Measurements from ENCODE around the gene SRGAP2.
"Not testable (repeated sequence)": the region's sequence is repeated elsewhere in the genome, so short reads cannot be mapped to it uniquely, and the experiment has no call there.

SRGAP2 gene

GRCh38 chr1:206203364-206204158 lies at the start of gene SRGAP2:
SRGAP2 (plus strand) TSS chr1:206203541; CDS start chr1:206205971, 2,430 bp downstream.
- peak; percentile 65 for DNase-seq

- DNase-seq = not testable (repeated sequence)
Observed at GRCh38 chr1:206167350-206168029, 35.9 kb upstream of the SRGAP2 start.

GRCh38 chr1:206169794-206170193 lies 33.5 kb upstream of the SRGAP2 start:
- not testable (repeated sequence) for DNase-seq

GRCh38 chr1:206173110-206173719 lies 30.1 kb upstream of the SRGAP2 start:
- DNase-seq = not testable (repeated sequence)

GRCh38 chr1:206174182-206174868 lies 29.0 kb upstream of the SRGAP2 start:
- DNase-seq = not testable (repeated sequence)

GRCh38 chr1:206175459-206176113 lies 27.8 kb upstream of the SRGAP2 start:
- not testable (repeated sequence) for DNase-seq

GRCh38 chr1:206176114-206176502 lies 27.2 kb upstream of the SRGAP2 start:
- peak; percentile 34 for DNase-seq

GRCh38 chr1:206178061-206178989 lies 25.0 kb upstream of the SRGAP2 start:
- DNase-seq = not testable (repeated sequence)

- not testable (repeated sequence) for DNase-seq
Observed at GRCh38 chr1:206179666-206180065, 23.7 kb upstream of the SRGAP2 start.

GRCh38 chr1:206182368-206183317 lies 20.7 kb upstream of the SRGAP2 start:
- DNase-seq = not testable (repeated sequence)

GRCh38 chr1:206183788-206184187 lies 19.6 kb upstream of the SRGAP2 start:
- DNase-seq = not testable (repeated sequence)

GRCh38 chr1:206185778-206186177 lies 17.6 kb upstream of the SRGAP2 start:
- DNase-seq = not testable (repeated sequence)

GRCh38 chr1:206186826-206187225 lies 16.5 kb upstream of the SRGAP2 start:
- not testable (repeated sequence) for DNase-seq

- DNase-seq = not testable (repeated sequence)
Observed at GRCh38 chr1:206195182-206195581, 8.2 kb upstream of the SRGAP2 start.

- DNase-seq = not testable (repeated sequence)
Observed at GRCh38 chr1:206196748-206197424, 6.5 kb upstream of the SRGAP2 start.

- DNase-seq = peak; percentile 95
Observed at GRCh38 chr1:206202789-206203363, 465 bp upstream of the SRGAP2 start, which contains the start of gene FAM72A. FAM72A (minus strand) TSS chr1:206202839; CDS start chr1:206202025, 814 bp downstream.

GRCh38 chr1:206204159-206204511 lies 794 bp downstream of the SRGAP2 start:
- peak; percentile 25 for DNase-seq

- peak; percentile 24 for DNase-seq
Observed at GRCh38 chr1:206204871-206205270, 1.5 kb downstream of the SRGAP2 start.

GRCh38 chr1:206205569-206205968 lies 2.2 kb downstream of the SRGAP2 start:
- DNase-seq = peak; percentile 25
